ENCODE measurements around the gene SLC28A1. TPM values are rescaled to one million over a fixed set of nuclear protein-coding genes. Genes with fewer than 3 reads are reported as not detected.

Gene SLC28A1
- total RNA-seq, 2 experiments from 2014 or later: not detected

DNA sequence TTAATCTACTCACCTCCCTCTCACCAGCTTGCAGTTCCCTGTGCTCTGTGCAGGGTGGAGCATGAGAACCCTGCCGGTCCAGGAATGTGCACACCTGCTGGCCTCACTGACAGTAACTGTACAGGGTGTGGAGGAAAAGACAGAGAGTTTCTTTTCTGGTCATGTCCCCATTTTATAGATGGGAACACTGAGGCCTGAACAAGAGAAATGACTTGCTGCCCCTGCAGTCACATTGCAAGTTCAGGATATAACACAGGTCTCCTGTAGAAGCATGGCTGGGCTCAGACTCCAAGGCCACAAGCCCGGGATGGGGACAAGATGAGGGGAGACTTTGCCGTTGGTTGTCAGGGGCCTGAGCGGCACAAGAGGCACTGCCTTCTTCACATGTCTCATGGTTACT lies 23.3 kb downstream of the SLC28A1 start:
- intact Hi-C loops (cut with micrococcal nuclease; ENCODE audit: unreplicated experiment): no loop called here
- DNase-seq (ENCODE audit: low spot score): no peak

DNA sequence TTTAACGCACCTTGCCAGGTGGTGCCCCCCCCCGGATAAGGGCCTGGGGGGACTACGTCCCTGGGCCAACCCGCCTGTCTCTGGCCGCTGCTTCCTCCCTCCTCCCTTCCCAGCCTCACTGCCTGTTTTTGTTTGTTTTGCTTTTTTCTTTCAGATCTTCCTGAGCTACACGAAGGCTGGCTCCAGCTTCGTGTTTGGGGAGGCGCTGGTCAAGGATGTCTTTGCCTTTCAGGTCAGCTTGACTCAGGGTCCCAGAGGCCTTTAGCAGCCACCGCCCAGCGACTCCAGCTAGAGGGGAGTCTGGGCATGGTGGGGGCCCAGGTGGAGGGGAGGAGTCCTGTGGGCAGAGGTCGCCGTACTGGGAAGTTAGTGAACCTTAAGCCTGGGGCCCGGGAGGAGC lies 24.1 kb downstream of the SLC28A1 start:
- H3K9me2 ChIP-seq (ENCODE audit: insufficient read depth, low read length): no peaks in the 10 kb centered on the region
- no peak overlapping the region for H2AFZ ChIP-seq (ENCODE audit: low read length)
- DNase-seq (ENCODE audit: low spot score): no peak
- no peaks in the 10 kb centered on the region for H3K36me3 ChIP-seq (ENCODE audit: insufficient read depth, low read length)
- no peak for TF ChIP-seq EZH2phosphoT487 (IDR thresholded peaks at IDR 0.05; ENCODE audit: borderline replicate concordance, low read depth, low read length)
- TF ChIP-seq, protein P1, sequence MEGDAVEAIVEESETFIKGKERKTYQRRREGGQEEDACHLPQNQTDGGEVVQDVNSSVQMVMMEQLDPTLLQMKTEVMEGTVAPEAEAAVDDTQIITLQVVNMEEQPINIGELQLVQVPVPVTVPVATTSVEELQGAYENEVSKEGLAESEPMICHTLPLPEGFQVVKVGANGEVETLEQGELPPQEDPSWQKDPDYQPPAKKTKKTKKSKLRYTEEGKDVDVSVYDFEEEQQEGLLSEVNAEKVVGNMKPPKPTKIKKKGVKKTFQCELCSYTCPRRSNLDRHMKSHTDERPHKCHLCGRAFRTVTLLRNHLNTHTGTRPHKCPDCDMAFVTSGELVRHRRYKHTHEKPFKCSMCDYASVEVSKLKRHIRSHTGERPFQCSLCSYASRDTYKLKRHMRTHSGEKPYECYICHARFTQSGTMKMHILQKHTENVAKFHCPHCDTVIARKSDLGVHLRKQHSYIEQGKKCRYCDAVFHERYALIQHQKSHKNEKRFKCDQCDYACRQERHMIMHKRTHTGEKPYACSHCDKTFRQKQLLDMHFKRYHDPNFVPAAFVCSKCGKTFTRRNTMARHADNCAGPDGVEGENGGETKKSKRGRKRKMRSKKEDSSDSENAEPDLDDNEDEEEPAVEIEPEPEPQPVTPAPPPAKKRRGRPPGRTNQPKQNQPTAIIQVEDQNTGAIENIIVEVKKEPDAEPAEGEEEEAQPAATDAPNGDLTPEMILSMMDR (conservative IDR thresholded peaks at IDR 0.05; ENCODE audit: low read length): no peak
- H4K20me1 ChIP-seq (ENCODE audit: insufficient read depth, low read length): no peaks in the 10 kb centered on the region
- no peak overlapping the region for H3K4me3 ChIP-seq (ENCODE audit: low read depth, low read length, poor library complexity, severe bottlenecking)
- H3K9me3 ChIP-seq (ENCODE audit: low read length): no peaks in the 10 kb centered on the region
- POLR2A ChIA-PET: interaction anchor here (0.6 to 1.0 kb wide), 2 partner anchors 12 to 46 kb away, joined by 3 read pairs; no protein-coding TSS in a partner anchor
- no TSS peak for BruUV-seq (replicated peaks)
- H3K27ac ChIP-seq (ENCODE audit: low read depth, low read length, poor library complexity, severe bottlenecking): no peak overlapping the region
- no peaks in the 10 kb centered on the region for H3K4me1 ChIP-seq (ENCODE audit: insufficient read depth, low read length, poor library complexity, severe bottlenecking)
- CTCF ChIA-PET (ENCODE audit: unreplicated experiment): no interaction called here
- no peaks in the 10 kb centered on the region for H3K79me2 ChIP-seq (ENCODE audit: insufficient read depth, low read depth, low read length)
- intact Hi-C loops (cut with micrococcal nuclease; ENCODE audit: unreplicated experiment): no loop called here
- H3K4me2 ChIP-seq (ENCODE audit: low read length): no peak overlapping the region

More for the DNA sequence above, 23.3 kb downstream of the SLC28A1 start:
- no peak overlapping the region for H3K4me2 ChIP-seq (ENCODE audit: low read length)
- no peaks in the 10 kb centered on the region for H3K9me3 ChIP-seq (ENCODE audit: low read length)
- H3K4me1 ChIP-seq (ENCODE audit: insufficient read depth, low read length, poor library complexity, severe bottlenecking): no peaks in the 10 kb centered on the region
- no TSS peak for BruUV-seq (replicated peaks)
- H3K9me2 ChIP-seq (ENCODE audit: insufficient read depth, low read length): no peaks in the 10 kb centered on the region
- no peak overlapping the region for H2AFZ ChIP-seq (ENCODE audit: low read length)
- no peak for TF ChIP-seq EZH2phosphoT487 (IDR thresholded peaks at IDR 0.05; ENCODE audit: borderline replicate concordance, low read depth, low read length)
- TF ChIP-seq, protein P1 (conservative IDR thresholded peaks at IDR 0.05; ENCODE audit: low read length): no peak
- CTCF ChIA-PET (ENCODE audit: unreplicated experiment): no interaction called here
- no peaks in the 10 kb centered on the region for H3K36me3 ChIP-seq (ENCODE audit: insufficient read depth, low read length)
- POLR2A ChIA-PET: interaction anchor here (0.5 to 0.6 kb wide), 2 partner anchors 46 to 118 kb away, joined by 3 read pairs; no protein-coding TSS in a partner anchor
- no peak overlapping the region for H3K4me3 ChIP-seq (ENCODE audit: low read depth, low read length, poor library complexity, severe bottlenecking)
- no peaks in the 10 kb centered on the region for H4K20me1 ChIP-seq (ENCODE audit: insufficient read depth, low read length)
- no peak overlapping the region for H3K27ac ChIP-seq (ENCODE audit: low read depth, low read length, poor library complexity, severe bottlenecking)
- no peaks in the 10 kb centered on the region for H3K79me2 ChIP-seq (ENCODE audit: insufficient read depth, low read depth, low read length)

DNA sequence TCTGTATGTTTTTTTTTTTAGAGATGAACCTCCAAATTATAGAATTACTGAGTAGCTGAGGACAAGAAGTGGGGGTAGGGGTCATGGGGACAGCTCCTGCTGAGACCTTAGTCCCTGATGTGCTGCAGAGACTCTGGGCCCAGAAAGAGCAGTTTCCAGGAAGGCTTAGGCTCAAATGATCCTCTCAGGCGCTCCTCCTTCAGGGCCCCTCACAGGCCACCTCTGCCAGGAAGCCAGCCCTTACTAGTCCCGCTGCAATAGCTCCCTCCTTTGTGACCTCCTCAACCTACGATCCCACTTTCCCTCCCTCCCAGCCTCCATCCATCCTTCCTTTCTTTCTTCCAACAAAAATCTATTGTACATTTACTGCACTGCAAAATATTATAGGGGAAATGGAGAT lies 24.6 kb downstream of the SLC28A1 start:
- Histone ChIP-seq H3K4me2 (ENCODE audit: low read length) (no peak overlapping the region), H3K9me2 (ENCODE audit: insufficient read depth, low read length) (no peaks in the 10 kb centered on the region), H3K9me3 (ENCODE audit: low read length) (no peaks in the 10 kb centered on the region), H4K20me1 (ENCODE audit: insufficient read depth, low read length) (no peaks in the 10 kb centered on the region), H3K79me2 (ENCODE audit: insufficient read depth, low read depth, low read length) (no peaks in the 10 kb centered on the region), H2AFZ (ENCODE audit: low read length) (no peak overlapping the region), H3K4me1 (ENCODE audit: insufficient read depth, low read length, poor library complexity, severe bottlenecking) (no peaks in the 10 kb centered on the region), H3K27ac (ENCODE audit: low read depth, low read length, poor library complexity, severe bottlenecking) (no peak overlapping the region), H3K36me3 (ENCODE audit: insufficient read depth, low read length) (no peaks in the 10 kb centered on the region), H3K4me3 (ENCODE audit: low read depth, low read length, poor library complexity, severe bottlenecking) (no peak overlapping the region)
- TF ChIP-seq, protein P1 (conservative IDR thresholded peaks at IDR 0.05; ENCODE audit: low read length): no peak
- TF ChIP-seq EZH2phosphoT487 (IDR thresholded peaks at IDR 0.05; ENCODE audit: borderline replicate concordance, low read depth, low read length): no peak
- CTCF ChIA-PET (ENCODE audit: unreplicated experiment): no interaction called here
- DNase-seq (ENCODE audit: low spot score): no peak
- no TSS peak for BruUV-seq (replicated peaks)
- intact Hi-C loops (cut with micrococcal nuclease; ENCODE audit: unreplicated experiment): no loop called here
- POLR2A ChIA-PET: interaction anchor here (1.0 kb wide), 1 partner anchor 13 kb away, joined by 3 read pairs; no protein-coding TSS in a partner anchor

All from OCI-LY7 (cell line).